K562 (cell line): ENCODE results near the gene CACNA2D4. TPM values are rescaled to one million over a fixed set of nuclear protein-coding genes. Genes with fewer than 3 reads are reported as not detected.

Experiments used
- ATAC-seq: fragments of 200-7000 bp; cut with Tn5 transposase; 3 replicates; pipeline ENCODE4 v1.9.1; 2020; ENCODE audit warnings: moderate library complexity
- BruUV-seq: library from RNA; stranded (reverse); fragments of 400-500 nt; replicated peaks from 2 replicates; lab custom pipeline; 2021; lab: Mats Ljungman, UMichigan
- CTCF ChIA-PET: fragments of 300-600 bp; formaldehyde crosslinking; extraction: SDS; loops from one replicate; lab custom pipeline; 2021; ENCODE audit warnings: low intra/inter-chr PET ratio; lab: Yijun Ruan, JAX
- POLR2A ChIA-PET: fragments of 300-600, 350-650 bp; sonication (Branson Sonifier 250); formaldehyde crosslinking; extraction: SDS; loops from one replicate; lab custom pipeline; 2021; ENCODE audit warnings: antibody characterized with exemption, inconsistent platforms; lab: Yijun Ruan, JAX
- DNase-seq, 4 experiments: peaks; one replicate each; pipeline versions ENCODE4 v3.0.0 to v3.0.0-alpha.2; 2011 to 2018; ENCODE audit warnings: low spot score in 3 of 4, mixed read lengths in 3 of 4; ENCODE audit errors: extremely low read depth in 1 of 4
- FAIRE-seq: peaks from 2 replicates; lab custom pipeline; 2011; peaks lifted over from hg19 to GRCh38; lab: Jason Lieb, UNC
- H2AFZ ChIP-seq: 2 replicates; pipeline ENCODE4 v1.6.0; 2011; ENCODE audit warnings: low read depth, low read length, control low read depth, inconsistent platforms
- H3K27ac ChIP-seq: fragments of 200-600 bp; 3 replicates; pipeline ENCODE4 v1.8.0; 2011; ENCODE audit warnings: low read depth, mild to moderate bottlenecking, control low read depth, inconsistent platforms, low read length, moderate library complexity, mixed read lengths; ENCODE audit errors: extremely low read depth
- H3K27me3 ChIP-seq, 2 experiments: fragments of 300-600 bp in 1 of 2; 2 replicates in 1 of 2; 3 replicates in 1 of 2; pipeline versions ENCODE4 v1.6.0 to v1.8.0; 2011; ENCODE audit warnings: inconsistent platforms in 2 of 2, low read length in 2 of 2, mild to moderate bottlenecking in 1 of 2, mixed read lengths in 1 of 2, moderate library complexity in 1 of 2; ENCODE audit not compliant: control insufficient read depth in 2 of 2, insufficient read depth in 2 of 2
- H3K36me3 ChIP-seq: fragments of 300-600 bp; 3 replicates; pipeline ENCODE4 v1.8.0; 2011; ENCODE audit warnings: mild to moderate bottlenecking, low read length, inconsistent platforms; ENCODE audit not compliant: control insufficient read depth, insufficient read depth
- H3K4me1 ChIP-seq, 2 experiments: fragments of 200-600 bp in 1 of 2; replicated peaks in 1 of 2; 2 replicates in 1 of 2; 3 replicates in 1 of 2; pipeline versions ENCODE4 v1.5.1 to v1.8.0; 2011; ENCODE audit warnings: inconsistent platforms in 2 of 2, low read length in 2 of 2, mild to moderate bottlenecking in 1 of 2, mixed read lengths in 1 of 2, moderate library complexity in 1 of 2; ENCODE audit not compliant: control insufficient read depth in 2 of 2, insufficient read depth in 2 of 2
- H3K4me2 ChIP-seq: 2 replicates; pipeline ENCODE4 v1.6.1; 2011; ENCODE audit warnings: low read length, control low read depth, inconsistent platforms, mixed read lengths; ENCODE audit not compliant: insufficient read depth
- H3K4me3 ChIP-seq: fragments of 200-600 bp; sonication (generic), shearing (Covaris generic); 2 replicates; pipeline ENCODE4 v1.5.1; 2016; ENCODE audit warnings: control low read depth, inconsistent platforms
- H3K79me2 ChIP-seq: fragments of 200-600 bp; 3 replicates; pipeline ENCODE4 v1.8.0; 2011; ENCODE audit warnings: low read length, inconsistent platforms; ENCODE audit not compliant: control insufficient read depth, insufficient read depth
- H3K9ac ChIP-seq, 2 experiments: 2 replicates each; pipeline versions ENCODE4 v1.6.0 to v1.6.1; 2011; ENCODE audit warnings: low read depth in 2 of 2, low read length in 2 of 2, control low read depth in 1 of 2, inconsistent platforms in 1 of 2, mild to moderate bottlenecking in 1 of 2, mixed read lengths in 1 of 2; ENCODE audit not compliant: insufficient read depth in 1 of 2
- H3K9me1 ChIP-seq: one replicate; pipeline ENCODE4 v1.6.0; 2011; ENCODE audit warnings: inconsistent platforms, mild to moderate bottlenecking, low read length, moderate library complexity; ENCODE audit not compliant: control insufficient read depth, insufficient read depth
- H3K9me3 ChIP-seq: replicated peaks from 2 replicates; pipeline ENCODE4 v1.5.1; 2011; ENCODE audit warnings: low read depth, low read length, inconsistent platforms; ENCODE audit not compliant: control insufficient read depth, insufficient read depth
- H4K20me1 ChIP-seq: replicated peaks from 2 replicates; pipeline ENCODE4 v1.6.1; 2011; ENCODE audit warnings: low read length, inconsistent platforms, mixed read lengths; ENCODE audit not compliant: control insufficient read depth, insufficient read depth
- ATF3 ChIP-seq, 2 experiments: fragments of 450-650 bp in 1 of 2; sonication (generic) in 1 of 2; formaldehyde crosslinking in 1 of 2; IDR thresholded peaks in 1 of 2; conservative IDR thresholded peaks in 1 of 2; 2 replicates each; pipeline versions ENCODE4 v1.6.1 to v1.8.1; 2016 to 2023; ENCODE audit warnings: mild to moderate bottlenecking in 2 of 2, moderate library complexity in 2 of 2, inconsistent platforms in 1 of 2, missing genetic modification reagents in 1 of 2
- ATF4 ChIP-seq: fragments of 450-650 bp; formaldehyde crosslinking; IDR thresholded peaks from 2 replicates; pipeline ENCODE4 v1.4.0; 2022; ENCODE audit warnings: mild to moderate bottlenecking, moderate library complexity
- DIDO1 ChIP-seq: fragments of 450-650 bp; IDR thresholded peaks from 2 replicates; pipeline ENCODE4 v1.6.1; 2016; ENCODE audit warnings: low read depth, missing biosample characterization, missing genetic modification characterization
- DLX4 ChIP-seq: fragments of 250-450 bp; sonication (Bioruptor Pico); IDR thresholded peaks from 2 replicates; pipeline ENCODE4 v1.6.1; 2021; ENCODE audit warnings: mild to moderate bottlenecking
- HDGF ChIP-seq: fragments of 450-650 bp; IDR thresholded peaks from 2 replicates; pipeline ENCODE4 v1.6.1; 2016
- LCOR ChIP-seq: sonication (generic); formaldehyde crosslinking; IDR thresholded peaks from 2 replicates; pipeline ENCODE4 v1.8.0; 2022; ENCODE audit warnings: mild to moderate bottlenecking, missing genetic modification reagents
- MBD2 ChIP-seq: sonication (generic); IDR thresholded peaks from 2 replicates; pipeline ENCODE4 v1.6.1; 2016; ENCODE audit warnings: low read depth, borderline replicate concordance
- NFIX ChIP-seq: fragments of 250-450 bp; sonication (Bioruptor Pico); IDR thresholded peaks from 2 replicates; pipeline ENCODE4 v1.4.0; 2020; ENCODE audit warnings: low read depth, mild to moderate bottlenecking, moderate library complexity
- NR2C2 ChIP-seq, 2 experiments: fragments of 200-800 bp in 1 of 2; sonication (Bioruptor generic) in 1 of 2; sonication (generic) in 1 of 2; formaldehyde crosslinking in 1 of 2; IDR thresholded peaks; 2 replicates each; pipeline versions ENCODE4 v1.6.1 to v1.8.0; 2016 to 2022; ENCODE audit warnings: mild to moderate bottlenecking in 1 of 2, missing compliant biosample characterization in 1 of 2, missing genetic modification characterization in 1 of 2, missing genetic modification reagents in 1 of 2
- PML ChIP-seq: IDR thresholded peaks from 2 replicates; pipeline ENCODE4 v1.6.1; 2012; ENCODE audit warnings: low read length, inconsistent platforms
- SMARCA4 ChIP-seq: fragments of 450-650 bp; IDR thresholded peaks from 2 replicates; pipeline ENCODE4 v1.6.1; 2016
- THRAP3 ChIP-seq: fragments of 450-650 bp; IDR thresholded peaks from 2 replicates; pipeline ENCODE4 v1.6.1; 2016; ENCODE audit warnings: mild to moderate bottlenecking, inconsistent platforms, borderline replicate concordance
- USF1 ChIP-seq: sonication (generic); formaldehyde crosslinking; IDR thresholded peaks from 2 replicates; pipeline ENCODE4 v1.9.0; 2022; ENCODE audit warnings: mild to moderate bottlenecking, missing genetic modification reagents
- ZC3H4 ChIP-seq: sonication (generic); formaldehyde crosslinking; IDR thresholded peaks from 2 replicates; pipeline ENCODE4 v1.9.0; 2021; ENCODE audit warnings: missing genetic modification reagents, borderline replicate concordance
- ZFX ChIP-seq: sonication (generic); formaldehyde crosslinking; IDR thresholded peaks from 2 replicates; pipeline ENCODE4 v1.8.0; 2022; ENCODE audit warnings: mild to moderate bottlenecking, missing genetic modification reagents, moderate library complexity
- ZNF124 ChIP-seq: sonication (generic); formaldehyde crosslinking; IDR thresholded peaks from 2 replicates; pipeline ENCODE4 v1.8.1; 2022; ENCODE audit warnings: missing genetic modification reagents
- ZNF174 ChIP-seq: fragments of 250-450 bp; sonication (Bioruptor Pico); IDR thresholded peaks from 2 replicates; pipeline ENCODE4 v1.4.0; 2020; ENCODE audit warnings: mild to moderate bottlenecking
- ZNF445 ChIP-seq: fragments of 250-450 bp; sonication (Bioruptor Pico); IDR thresholded peaks from 2 replicates; pipeline ENCODE4 v1.4.0; 2020; ENCODE audit warnings: low read depth, mild to moderate bottlenecking, moderate library complexity
- ZNF699 ChIP-seq: fragments of 250-450 bp; sonication (Bioruptor Pico); IDR thresholded peaks from 2 replicates; pipeline ENCODE4 v1.8.0; 2021; ENCODE audit warnings: mild to moderate bottlenecking, moderate library complexity; ENCODE audit not compliant: insufficient replicate concordance
- WGBS: fragments of 100-300 bp; shearing (Covaris generic); methylation state at CpG from one replicate; pipeline ENCODE4 v1.1.6; 2016; ENCODE audit warnings: low coverage, mixed read lengths; ENCODE audit not compliant: insufficient coverage; ENCODE audit errors: missing lambda C conversion rate; 5-methylcytosine and 5-hydroxymethylcytosine counted together
- in situ Hi-C: fragments of 300-500 bp; cut with MboI; formaldehyde crosslinking; loops from 4 replicates; pipeline ENCODE4 v1.15.0; 2018; ENCODE audit warnings: inconsistent platforms, mixed read lengths
- intact Hi-C: fragments of 100-400 bp; cut with micrococcal nuclease; formaldehyde crosslinking; loops from 2 replicates; pipeline ENCODE4 v1.14.2; 2022
- polyA plus RNA-seq, 8 experiments: library from polyadenylated mRNA; depleted of rRNA in 4 of 8; stranded (reverse) in 5 of 8; unstranded in 3 of 8; fragments of >200 nt; fragmentation: Nextera tagmentation in 2 of 8; fragmentation: Illumina TruSeq in 1 of 8; extraction: Ambion mirVana in 2 of 8; extraction: Trizol in 1 of 8; gene quantifications; 2 replicates each; pipeline versions ENCODE4 v1.2.1 to v1.2.3, GENCODE V29; 2011 to 2014; ENCODE audit warnings: inconsistent platforms in 1 of 8, missing spikeins in 1 of 8
- total RNA-seq, 7 experiments: library from RNA; depleted of rRNA in 6 of 7; stranded (reverse); fragments of >200 nt in 6 of 7; fragmentation: Illumina TruSeq in 2 of 7; extraction: Trizol in 2 of 7; gene quantifications; 2 replicates each; pipeline versions ENCODE4 v1.2.1 to v1.2.3, GENCODE V29; 2011 to 2021; ENCODE audit warnings: low replicate concordance in 1 of 7

The CACNA2D4 gene
- total and polyA plus RNA-seq, 9 of the 15 experiments (the other 6 are each of a cell fraction or from before 2014, with no cell fraction given), result 0.04 to 0.69 (median 0.40) TPM; not detected in 3

- TF ChIP-seq USF1 (CRISPR knock-in tag), result no peak
Observed at GRCh38 chr12:1839464-1839863, 79.0 kb downstream of the CACNA2D4 start (continued).

GRCh38 chr12:1838994-1839365 is 79.5 kb downstream of the CACNA2D4 start:
- ChIA-PET CTCF (no interaction called here), POLR2A (no interaction called here)
- H3K4me2 ChIP-seq, result no peak overlapping the region
- H3K9me3 ChIP-seq, result no peaks in the 10 kb centered on the region
- in situ Hi-C loops, result no loop called here
- H4K20me1 ChIP-seq, result no peaks in the 10 kb centered on the region
- ATAC-seq (no peak), FAIRE-seq (no peak), DNase-seq (no peak)
- H3K4me3 ChIP-seq, result no peak overlapping the region
- no peak overlapping the region for H3K27ac ChIP-seq
- H3K4me1 ChIP-seq, result peaks cover 0 to 11% of the 10 kb centered on the region in 2 experiments; a peak in 1 of 5 replicates
- intact Hi-C loops, result no loop called here
- H2AFZ ChIP-seq, result no peak overlapping the region
- WGBS, result 11% methylated on average over 13 of the region's 15 CpGs
- H3K36me3 ChIP-seq, result no peaks in the 10 kb centered on the region
- H3K27me3 ChIP-seq, result peaks cover 27 to 76% of the 10 kb centered on the region in 2 experiments
- no peaks in the 10 kb centered on the region for H3K79me2 ChIP-seq
- no peaks in the 10 kb centered on the region for H3K9me1 ChIP-seq
- TF ChIP-seq ATF3 (IDR thresholded peaks at IDR 0.05) (no peak), ATF3 (CRISPR knock-in tag; conservative IDR thresholded peaks at IDR 0.05) (no peak), NFIX (CRISPR knock-in tag) (no peak), DLX4 (CRISPR knock-in tag) (no peak), THRAP3 (no peak), NR2C2 (CRISPR knock-in tag; IDR thresholded peaks at IDR 0.05) (no peak), NR2C2 (tag; IDR thresholded peaks at IDR 0.05) (no peak), HDGF (no peak), ZC3H4 (CRISPR knock-in tag) (no peak), ZFX (CRISPR knock-in tag) (no peak), ZNF174 (CRISPR knock-in tag) (no peak), ATF4 (no peak), DIDO1 (no peak), PML (no peak), ZNF445 (no peak), MBD2 (no peak), ZNF124 (CRISPR knock-in tag) (no peak), SMARCA4 (no peak), ZNF699 (CRISPR knock-in tag) (no peak), LCOR (CRISPR knock-in tag) (no peak)
- H3K9ac ChIP-seq, result no peak overlapping the region
- no TSS peak for BruUV-seq
